Fibroblast of gingiva (primary cell): ENCODE results near the gene SALL2.

Experiments
- DNase-seq: peaks from one replicate; pipeline ENCODE4 v3.0.0-alpha.2; 2011; ENCODE audit warnings: low read depth

The SALL2 gene

GRCh38 chr14:21494902-21495762, 31.0 kb downstream of the SALL2 start:
- peak; percentile 5 for DNase-seq

- DNase-seq: peak; percentile 83
These were observed 39.5 kb downstream of the SALL2 start for GRCh38 chr14:21486640-21487087.

GRCh38 chr14:21476925-21477681, 49.0 kb downstream of the SALL2 start, which contains the start of the genes RAB2B and TOX4:
TSS of gene RAB2B (minus strand) at chr14:21476959. CDS start at chr14:21476872, 87 bp downstream.
TSS of gene TOX4 (plus strand) at chr14:21477195. CDS start at chr14:21477279, 84 bp downstream.
- DNase-seq: peak; percentile 98

GRCh38 chr14:21476523-21476924, 49.6 kb downstream of the SALL2 start:
- DNase-seq: no peak

GRCh38 chr14:21475767-21476522, 50.2 kb downstream of the SALL2 start:
- DNase-seq: no peak
